OCI-LY3 (cell line): Measurements from ENCODE around the gene GALNTL6.

ENCODE experiments used
- CTCF ChIP-seq: fragments of 200-600, 300-600 bp; sonication (generic); IDR thresholded peaks from 2 replicates; pipeline ENCODE4 v1.5.1; 2014; ENCODE audit warnings: antibody characterized with exemption, low read length, low read depth
- EZH2phosphoT487 ChIP-seq: fragments of 200-600 bp; shearing (Covaris generic); IDR thresholded peaks from 2 replicates; pipeline ENCODE4 v1.6.1; 2018; ENCODE audit warnings: antibody characterized with exemption, mixed run types, low read depth

- no peak for TF ChIP-seq EZH2phosphoT487
- TF ChIP-seq CTCF = no peak
Observed at GRCh38 chr4:172772781-172773180, 959.6 kb downstream of the GALNTL6 start.
